Activated naive CD8-positive, alpha-beta T cell treated with anti-CD3 and anti-CD28 coated beads for 36 hours (primary cell): ENCODE results near the gene TCEAL1. TPM values are rescaled to one million over a fixed set of nuclear protein-coding genes. Genes with fewer than 3 reads are reported as not detected.
A peak's percentile ranks its signal among the peaks of the same experiment; 100 is the strongest.
"Not testable (repeated sequence)": the region's sequence is repeated elsewhere in the genome, so short reads cannot be mapped to it uniquely, and the experiment has no call there.

Source experiments
- DNase-seq: peaks from one replicate; pipeline ENCODE4 v3.0.0; 2021
- H3K27ac Mint-ChIP-seq: one replicate; pipeline ENCODE4 v1.8.0; 2022; ENCODE audit warnings: mild to moderate bottlenecking, moderate library complexity, mixed read lengths
- H3K27me3 Mint-ChIP-seq: one replicate; pipeline ENCODE4 v1.8.0; 2022; ENCODE audit warnings: mild to moderate bottlenecking, mixed read lengths
- H3K36me3 Mint-ChIP-seq: one replicate; pipeline ENCODE4 v1.8.0; 2021; ENCODE audit warnings: mild to moderate bottlenecking, mixed read lengths
- H3K4me1 Mint-ChIP-seq: one replicate; pipeline ENCODE4 v1.8.0; 2021; ENCODE audit warnings: mixed read lengths
- H3K4me3 Mint-ChIP-seq: one replicate; pipeline ENCODE4 v1.8.0; 2022; ENCODE audit warnings: mild to moderate bottlenecking, moderate library complexity, mixed read lengths
- H3K9me3 Mint-ChIP-seq: one replicate; pipeline ENCODE4 v1.8.0; 2022; ENCODE audit warnings: mixed read lengths
- total RNA-seq, 2 experiments: library from RNA; stranded (reverse); gene quantifications; one replicate each; pipeline ENCODE4 v1.2.3, GENCODE V29; 2021

The TCEAL1 gene
- 1 to 10 TPM; 7.3 to 8.1 TPM for total RNA-seq

GRCh38 chrX:103628386-103629317 lies at the start of gene TCEAL1:
Gene TCEAL1 (plus strand): TSS chrX:103628975. CDS start chrX:103629917, 942 bp downstream.
- no peaks in the 10 kb centered on the region for H3K27me3 Mint-ChIP-seq
- peak; percentile 40 for DNase-seq
- peak within 1 kb of the TSS; percentile 85 for H3K27ac Mint-ChIP-seq
- peak within 1 kb of the TSS; percentile 88 for H3K4me3 Mint-ChIP-seq
- no peaks in the 10 kb centered on the region for H3K36me3 Mint-ChIP-seq
- peaks cover 12% of the 10 kb centered on the region for H3K4me1 Mint-ChIP-seq
- no peaks in the 10 kb centered on the region for H3K9me3 Mint-ChIP-seq

GRCh38 chrX:103584596-103584995 lies 44.2 kb upstream of the TCEAL1 start:
- no peak for DNase-seq
- H3K4me3 Mint-ChIP-seq: peak overlapping the region; percentile 52
- no peaks in the 10 kb centered on the region for H3K36me3 Mint-ChIP-seq
- H3K9me3 Mint-ChIP-seq: no peaks in the 10 kb centered on the region
- no peak overlapping the region for H3K27ac Mint-ChIP-seq
- H3K4me1 Mint-ChIP-seq: peaks cover 6% of the 10 kb centered on the region
- no peaks in the 10 kb centered on the region for H3K27me3 Mint-ChIP-seq

DNA sequence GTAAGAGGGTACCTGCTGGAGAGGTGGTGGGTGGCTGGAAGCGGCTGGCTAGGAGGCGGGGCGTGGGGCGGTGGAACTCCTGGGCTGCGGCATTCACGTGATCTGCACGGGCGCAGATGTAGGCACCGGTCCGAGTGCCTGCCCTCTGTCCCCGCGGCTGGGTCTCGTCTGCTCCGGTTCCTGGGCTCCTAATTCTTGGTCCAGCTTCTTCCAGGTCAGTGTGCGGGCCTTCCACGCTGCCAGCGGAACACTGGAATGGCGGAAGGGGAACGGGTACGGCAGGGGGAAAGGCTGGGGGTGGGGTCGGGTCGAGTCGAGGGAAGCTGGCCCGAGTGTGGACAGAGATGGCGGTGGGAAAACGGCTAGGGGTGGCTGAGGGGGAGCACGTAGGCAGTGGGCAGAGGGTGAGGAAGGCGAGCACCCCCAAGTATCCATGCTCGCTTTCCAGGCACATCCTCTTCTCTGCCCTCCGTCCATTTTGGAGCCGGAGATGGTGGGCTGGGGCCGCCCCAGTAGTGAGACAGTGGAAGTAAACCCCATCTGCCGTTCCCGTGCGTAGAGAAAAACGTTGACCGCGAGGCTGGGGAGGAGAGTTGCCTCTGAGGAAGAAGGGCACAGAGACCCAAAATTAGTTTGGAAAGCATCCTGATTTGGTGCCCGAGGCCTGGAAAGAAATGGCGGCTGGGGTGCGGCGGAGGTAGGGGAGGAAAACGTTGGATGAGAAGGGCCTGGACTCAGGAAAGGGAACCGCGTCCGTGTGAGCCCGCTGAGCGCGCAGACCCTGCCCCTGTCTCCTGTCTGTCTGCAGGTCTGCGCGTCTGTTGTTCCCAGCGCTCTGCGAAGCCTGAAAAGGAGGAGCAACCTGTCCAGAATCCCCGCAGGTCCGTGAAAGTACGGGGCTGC lies 43.1 kb upstream of the TCEAL1 start, which contains the start of gene TCEAL4:
Gene TCEAL4, plus strand, starts transcription at position 105 of the 903 bp plus-strand sequence. CDS start 1,161 bp downstream, outside the sequence.
- no peaks in the 10 kb centered on the region for H3K36me3 Mint-ChIP-seq
- peak within 1 kb of the TSS; percentile 89 for H3K4me3 Mint-ChIP-seq
- no peaks in the 10 kb centered on the region for H3K27me3 Mint-ChIP-seq
- H3K27ac Mint-ChIP-seq: peak within 1 kb of the TSS; percentile 67
- H3K9me3 Mint-ChIP-seq: no peaks in the 10 kb centered on the region
- DNase-seq: peak; percentile 44
- peaks cover 6% of the 10 kb centered on the region for H3K4me1 Mint-ChIP-seq

DNA sequence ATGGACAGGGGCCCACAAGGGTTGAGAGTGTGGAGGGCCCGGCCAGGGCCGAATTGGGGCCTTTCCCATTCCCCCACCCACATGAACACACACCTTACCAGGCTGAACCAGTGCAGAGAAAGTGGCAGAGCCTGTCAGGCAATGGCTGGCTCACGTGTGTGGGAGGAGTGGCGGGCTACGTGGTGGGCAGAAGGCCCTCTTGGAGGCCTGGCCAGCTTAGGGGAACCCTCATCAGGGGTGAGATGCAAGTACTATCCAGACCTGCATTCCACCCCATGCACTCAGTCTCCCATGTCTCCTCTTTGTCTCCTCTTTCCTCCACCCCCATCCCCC lies 42.5 kb upstream of the TCEAL1 start:
- no peak for DNase-seq
- Mint-ChIP-seq H3K9me3 (no peaks in the 10 kb centered on the region), H3K27ac (no peak overlapping the region), H3K36me3 (no peaks in the 10 kb centered on the region), H3K4me3 (peak overlapping the region; percentile 89), H3K27me3 (no peaks in the 10 kb centered on the region), H3K4me1 (peaks cover 6% of the 10 kb centered on the region)

- H3K9me3 Mint-ChIP-seq: no peaks in the 10 kb centered on the region
- H3K4me3 Mint-ChIP-seq: peak overlapping the region; percentile 89
- H3K4me1 Mint-ChIP-seq: peaks cover 6% of the 10 kb centered on the region
These were observed 42.1 kb upstream of the TCEAL1 start for GRCh38 chrX:103586659-103587058.

DNA sequence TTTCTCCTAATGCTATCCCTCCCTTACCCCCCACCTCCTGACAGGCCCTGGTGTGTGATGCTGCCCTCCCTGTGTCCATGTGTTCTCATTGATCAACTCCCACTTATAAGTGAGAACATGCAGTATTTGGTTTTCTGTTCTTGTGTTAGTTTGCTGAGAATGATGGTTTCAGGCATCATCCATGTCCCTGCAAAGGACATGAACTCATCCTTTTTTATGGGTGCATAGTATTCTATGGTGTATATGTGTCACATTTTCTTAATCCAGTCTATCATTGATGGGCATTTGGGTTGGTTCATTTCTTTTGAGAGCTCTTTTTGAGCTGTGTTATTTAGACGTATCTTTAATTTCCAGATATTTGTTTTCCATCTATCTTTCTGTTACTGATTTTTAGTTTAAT lies 36.5 kb upstream of the TCEAL1 start:
- peaks cover 22% of the 10 kb centered on the region for H3K36me3 Mint-ChIP-seq
- H3K4me3 Mint-ChIP-seq, H3K9me3 Mint-ChIP-seq, DNase-seq, H3K4me1 Mint-ChIP-seq, H3K27me3 Mint-ChIP-seq, H3K27ac Mint-ChIP-seq: not testable (repeated sequence)

More at GRCh38 chrX:103586659-103587058, 42.1 kb upstream of the TCEAL1 start:
- H3K27me3 Mint-ChIP-seq: no peaks in the 10 kb centered on the region
- DNase-seq: no peak
- H3K27ac Mint-ChIP-seq: no peak overlapping the region
- no peaks in the 10 kb centered on the region for H3K36me3 Mint-ChIP-seq

GRCh38 chrX:103595202-103595601 lies 33.6 kb upstream of the TCEAL1 start:
- peaks cover 24% of the 10 kb centered on the region for H3K36me3 Mint-ChIP-seq
- H3K27me3 Mint-ChIP-seq, H3K27ac Mint-ChIP-seq, DNase-seq, H3K9me3 Mint-ChIP-seq, H3K4me3 Mint-ChIP-seq, H3K4me1 Mint-ChIP-seq: not testable (repeated sequence)

- Mint-ChIP-seq H3K27me3 (no peaks in the 10 kb centered on the region), H3K4me3 (peak within 1 kb of the TSS; percentile 84), H3K4me1 (peaks cover 5% of the 10 kb centered on the region), H3K9me3 (no peaks in the 10 kb centered on the region), H3K36me3 (no peaks in the 10 kb centered on the region), H3K27ac (peak within 1 kb of the TSS; percentile 63)
- peak; percentile 42 for DNase-seq
These were observed 21.1 kb upstream of the TCEAL1 start, which contains the start of gene TCEAL3 for GRCh38 chrX:103607364-103608305. Gene TCEAL3 (plus strand): TSS chrX:103607963. CDS start chrX:103609065, 1,102 bp downstream.

GRCh38 chrX:103608306-103608963 lies 20.3 kb upstream of the TCEAL1 start:
- Mint-ChIP-seq H3K4me1 (peaks cover 5% of the 10 kb centered on the region), H3K9me3 (no peaks in the 10 kb centered on the region), H3K4me3 (peak overlapping the region; percentile 84), H3K27me3 (no peaks in the 10 kb centered on the region), H3K36me3 (no peaks in the 10 kb centered on the region), H3K27ac (peak overlapping the region; percentile 42)
- no peak for DNase-seq

DNA sequence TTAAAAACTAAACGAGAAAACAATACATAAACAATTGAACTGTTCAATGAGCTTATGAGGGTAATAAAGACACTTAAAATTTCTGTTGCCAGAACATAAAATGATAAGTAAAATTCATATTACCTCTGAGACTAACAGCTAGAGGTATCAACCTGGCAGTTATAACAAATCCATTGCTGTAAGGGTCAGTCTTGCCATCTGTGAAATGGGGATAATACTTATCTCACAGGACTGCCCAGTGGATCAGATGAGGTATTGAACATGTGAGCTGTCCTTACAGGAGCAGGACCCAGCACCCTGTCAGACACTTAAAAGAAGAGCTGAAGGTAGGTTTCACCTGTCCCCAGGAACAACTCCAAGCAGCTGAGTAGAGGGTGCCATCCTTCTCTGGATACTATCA lies 18.5 kb upstream of the TCEAL1 start:
- Mint-ChIP-seq H3K9me3 (no peaks in the 10 kb centered on the region), H3K27ac (no peak overlapping the region), H3K36me3 (no peaks in the 10 kb centered on the region), H3K27me3 (no peaks in the 10 kb centered on the region), H3K4me1 (peaks cover 5% of the 10 kb centered on the region), H3K4me3 (no peak overlapping the region)
- DNase-seq: no peak

DNA sequence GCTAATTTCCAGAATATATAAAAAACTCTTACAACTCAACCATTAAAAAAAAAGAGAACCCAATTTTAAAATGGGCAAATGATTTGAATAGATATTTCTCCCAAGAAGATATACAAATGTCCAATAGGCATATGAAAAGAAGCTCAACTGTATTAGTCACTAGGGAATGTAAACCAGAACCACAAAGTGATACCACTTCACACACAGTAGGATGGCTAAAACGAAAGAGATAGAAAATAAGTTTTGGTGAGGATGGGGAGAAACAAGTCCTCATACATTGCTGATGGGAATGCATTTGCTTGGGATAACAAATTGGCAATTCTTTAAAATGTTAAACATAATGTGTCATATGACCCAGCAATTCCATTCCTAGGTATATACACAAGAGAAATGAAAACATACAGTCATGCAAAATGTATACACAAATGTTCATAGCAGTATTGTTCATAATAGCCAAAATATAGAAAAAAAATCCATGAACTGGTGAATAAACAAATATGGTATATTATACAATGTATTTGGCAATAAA lies 15.3 kb upstream of the TCEAL1 start:
- H3K36me3 Mint-ChIP-seq: peaks cover 1% of the 10 kb centered on the region
- no peak overlapping the region for H3K27ac Mint-ChIP-seq
- no peak for DNase-seq
- no peaks in the 10 kb centered on the region for H3K27me3 Mint-ChIP-seq
- H3K9me3 Mint-ChIP-seq: no peaks in the 10 kb centered on the region
- peaks cover 2% of the 10 kb centered on the region for H3K4me1 Mint-ChIP-seq
- no peak overlapping the region for H3K4me3 Mint-ChIP-seq

DNA sequence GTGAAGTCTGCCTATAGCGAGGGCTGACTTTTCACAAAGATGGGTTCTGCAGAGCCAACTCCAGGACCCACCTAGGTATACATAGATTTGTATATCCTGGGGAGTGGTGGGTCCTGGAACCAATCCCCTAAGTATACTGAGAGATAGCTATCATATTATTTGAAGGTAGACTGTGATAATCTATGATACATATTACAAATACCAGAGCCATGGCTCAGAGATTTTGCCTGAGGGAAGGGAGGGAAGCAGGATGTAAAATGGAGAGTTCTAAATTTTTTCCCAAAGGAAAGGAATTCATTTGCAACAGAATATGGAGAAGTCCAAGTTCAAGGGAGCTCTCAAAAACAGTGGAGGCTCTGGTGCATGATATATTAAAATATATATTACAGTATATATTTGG lies 13.8 kb upstream of the TCEAL1 start:
- no peak for DNase-seq
- peaks cover 1% of the 10 kb centered on the region for H3K36me3 Mint-ChIP-seq
- H3K27ac Mint-ChIP-seq: no peak overlapping the region
- no peaks in the 10 kb centered on the region for H3K9me3 Mint-ChIP-seq
- no peaks in the 10 kb centered on the region for H3K27me3 Mint-ChIP-seq
- H3K4me1 Mint-ChIP-seq: no peaks in the 10 kb centered on the region
- no peak overlapping the region for H3K4me3 Mint-ChIP-seq

GRCh38 chrX:103615781-103616371 lies 12.9 kb upstream of the TCEAL1 start:
- H3K27ac Mint-ChIP-seq: no peak overlapping the region
- no peaks in the 10 kb centered on the region for H3K27me3 Mint-ChIP-seq
- H3K36me3 Mint-ChIP-seq: peaks cover 1% of the 10 kb centered on the region
- DNase-seq: no peak
- no peaks in the 10 kb centered on the region for H3K9me3 Mint-ChIP-seq
- H3K4me3 Mint-ChIP-seq: no peak overlapping the region
- H3K4me1 Mint-ChIP-seq: no peaks in the 10 kb centered on the region
